HG02623 (cell line): ENCODE measurements around the gene PCDHA9.
"Not testable (repeated sequence)": the region's sequence is repeated elsewhere in the genome, so short reads cannot be mapped to it uniquely, and the experiment has no call there.

Experiments
- ATAC-seq: cut with Tn5 transposase; IDR thresholded peaks from one replicate; pipeline ENCODE4 v1.9.1; 2021; ENCODE audit warnings: moderate library complexity; ENCODE audit not compliant: unreplicated experiment

The PCDHA9 gene, protein sequence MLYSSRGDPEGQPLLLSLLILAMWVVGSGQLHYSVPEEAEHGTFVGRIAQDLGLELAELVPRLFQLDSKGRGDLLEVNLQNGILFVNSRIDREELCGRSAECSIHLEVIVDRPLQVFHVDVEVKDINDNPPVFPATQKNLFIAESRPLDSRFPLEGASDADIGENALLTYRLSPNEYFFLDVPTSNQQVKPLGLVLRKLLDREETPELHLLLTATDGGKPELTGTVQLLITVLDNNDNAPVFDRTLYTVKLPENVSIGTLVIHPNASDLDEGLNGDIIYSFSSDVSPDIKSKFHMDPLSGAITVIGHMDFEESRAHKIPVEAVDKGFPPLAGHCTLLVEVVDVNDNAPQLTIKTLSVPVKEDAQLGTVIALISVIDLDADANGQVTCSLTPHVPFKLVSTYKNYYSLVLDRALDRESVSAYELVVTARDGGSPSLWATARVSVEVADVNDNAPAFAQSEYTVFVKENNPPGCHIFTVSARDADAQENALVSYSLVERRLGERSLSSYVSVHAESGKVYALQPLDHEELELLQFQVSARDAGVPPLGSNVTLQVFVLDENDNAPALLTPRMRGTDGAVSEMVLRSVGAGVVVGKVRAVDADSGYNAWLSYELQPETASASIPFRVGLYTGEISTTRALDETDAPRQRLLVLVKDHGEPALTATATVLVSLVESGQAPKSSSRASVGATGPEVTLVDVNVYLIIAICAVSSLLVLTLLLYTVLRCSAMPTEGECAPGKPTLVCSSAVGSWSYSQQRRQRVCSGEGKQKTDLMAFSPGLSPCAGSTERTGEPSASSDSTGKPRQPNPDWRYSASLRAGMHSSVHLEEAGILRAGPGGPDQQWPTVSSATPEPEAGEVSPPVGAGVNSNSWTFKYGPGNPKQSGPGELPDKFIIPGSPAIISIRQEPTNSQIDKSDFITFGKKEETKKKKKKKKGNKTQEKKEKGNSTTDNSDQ

DNA sequence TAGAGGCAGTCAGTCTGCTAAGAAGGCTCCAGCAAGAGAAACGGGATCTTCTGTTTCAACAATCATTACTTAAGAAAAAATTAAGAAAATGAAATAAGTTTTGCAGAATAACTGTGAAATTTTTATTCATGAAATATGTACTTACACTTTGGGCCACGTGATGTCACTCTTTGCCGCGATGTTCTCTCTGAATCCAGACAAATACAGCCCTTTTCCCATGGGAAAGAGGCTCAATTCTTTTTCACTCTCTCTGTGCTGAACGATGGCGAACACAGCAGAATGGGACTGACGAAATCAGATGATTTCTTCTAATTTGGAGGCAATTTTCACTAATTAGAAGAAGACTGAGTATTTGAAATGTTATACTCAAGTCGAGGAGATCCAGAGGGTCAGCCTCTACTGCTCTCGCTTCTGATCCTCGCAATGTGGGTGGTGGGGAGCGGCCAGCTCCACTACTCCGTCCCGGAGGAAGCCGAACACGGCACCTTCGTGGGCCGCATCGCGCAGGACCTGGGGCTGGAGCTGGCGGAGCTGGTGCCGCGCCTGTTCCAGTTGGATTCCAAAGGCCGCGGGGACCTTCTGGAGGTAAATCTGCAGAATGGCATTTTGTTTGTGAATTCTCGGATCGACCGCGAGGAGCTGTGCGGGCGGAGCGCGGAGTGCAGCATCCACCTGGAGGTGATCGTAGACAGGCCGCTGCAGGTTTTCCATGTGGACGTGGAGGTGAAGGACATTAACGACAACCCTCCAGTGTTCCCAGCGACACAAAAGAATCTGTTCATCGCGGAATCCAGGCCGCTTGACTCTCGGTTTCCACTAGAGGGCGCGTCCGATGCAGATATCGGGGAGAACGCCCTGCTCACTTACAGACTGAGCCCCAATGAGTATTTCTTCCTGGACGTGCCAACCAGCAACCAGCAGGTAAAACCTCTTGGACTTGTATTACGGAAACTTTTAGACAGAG, at the start of gene PCDHA9:
PCDHA9 (plus strand) TSS at position 244 of the 964 bp plus-strand sequence; CDS start at position 358, 114 bp downstream.
- not testable (repeated sequence) for ATAC-seq

- no peak for ATAC-seq
Observed at GRCh38 chr5:140800816-140801493, 47.2 kb upstream of the PCDHA9 start, which contains the start of gene PCDHA3. Gene PCDHA3, plus strand, starts transcription at chr5:140801057.

DNA sequence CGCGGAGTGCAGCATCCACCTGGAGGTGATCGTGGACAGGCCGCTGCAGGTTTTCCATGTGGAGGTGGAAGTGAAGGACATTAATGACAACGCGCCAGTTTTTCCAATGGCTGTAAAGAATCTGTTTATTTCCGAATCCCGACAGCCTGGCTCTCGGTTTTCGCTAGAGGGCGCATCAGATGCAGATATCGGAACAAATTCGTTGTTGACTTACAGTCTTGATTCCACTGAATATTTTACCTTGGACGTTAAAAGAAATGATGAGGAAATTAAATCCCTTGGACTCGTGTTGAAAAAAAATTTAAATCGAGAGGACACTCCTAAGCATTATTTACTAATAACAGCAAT, 46.7 kb upstream of the PCDHA9 start:
- ATAC-seq, result no peak

GRCh38 chr5:140802381-140802780, 45.8 kb upstream of the PCDHA9 start:
- ATAC-seq, result not testable (repeated sequence)

DNA sequence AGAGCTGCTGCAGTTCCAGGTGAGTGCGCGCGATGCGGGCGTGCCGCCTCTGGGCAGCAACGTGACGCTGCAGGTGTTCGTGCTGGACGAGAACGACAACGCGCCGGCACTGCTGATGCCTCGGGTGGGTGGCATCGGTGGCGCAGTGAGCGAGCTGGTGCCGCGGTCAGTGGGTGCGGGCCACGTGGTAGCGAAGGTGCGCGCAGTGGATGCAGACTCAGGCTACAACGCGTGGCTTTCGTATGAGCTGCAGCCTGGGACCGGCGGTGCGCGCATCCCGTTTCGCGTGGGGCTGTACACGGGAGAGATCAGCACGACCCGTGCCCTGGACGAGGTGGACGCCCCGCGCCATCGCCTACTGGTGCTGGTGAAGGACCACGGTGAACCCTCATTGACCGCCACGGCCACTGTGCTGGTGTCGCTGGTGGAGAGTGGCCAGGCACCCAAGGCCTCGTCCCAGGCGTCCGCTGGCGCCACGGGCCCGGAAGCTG, 45.4 kb upstream of the PCDHA9 start:
- ATAC-seq, result no peak

- ATAC-seq, result no peak
Observed at GRCh38 chr5:140806834-140807775, 41.1 kb upstream of the PCDHA9 start, which contains the start of gene PCDHA4. Gene PCDHA4, plus strand, starts transcription at chr5:140807068.

- ATAC-seq, result not testable (repeated sequence)
Observed at GRCh38 chr5:140808241-140808888, 39.8 kb upstream of the PCDHA9 start.

GRCh38 chr5:140808889-140809291, 39.3 kb upstream of the PCDHA9 start:
- no peak for ATAC-seq

DNA sequence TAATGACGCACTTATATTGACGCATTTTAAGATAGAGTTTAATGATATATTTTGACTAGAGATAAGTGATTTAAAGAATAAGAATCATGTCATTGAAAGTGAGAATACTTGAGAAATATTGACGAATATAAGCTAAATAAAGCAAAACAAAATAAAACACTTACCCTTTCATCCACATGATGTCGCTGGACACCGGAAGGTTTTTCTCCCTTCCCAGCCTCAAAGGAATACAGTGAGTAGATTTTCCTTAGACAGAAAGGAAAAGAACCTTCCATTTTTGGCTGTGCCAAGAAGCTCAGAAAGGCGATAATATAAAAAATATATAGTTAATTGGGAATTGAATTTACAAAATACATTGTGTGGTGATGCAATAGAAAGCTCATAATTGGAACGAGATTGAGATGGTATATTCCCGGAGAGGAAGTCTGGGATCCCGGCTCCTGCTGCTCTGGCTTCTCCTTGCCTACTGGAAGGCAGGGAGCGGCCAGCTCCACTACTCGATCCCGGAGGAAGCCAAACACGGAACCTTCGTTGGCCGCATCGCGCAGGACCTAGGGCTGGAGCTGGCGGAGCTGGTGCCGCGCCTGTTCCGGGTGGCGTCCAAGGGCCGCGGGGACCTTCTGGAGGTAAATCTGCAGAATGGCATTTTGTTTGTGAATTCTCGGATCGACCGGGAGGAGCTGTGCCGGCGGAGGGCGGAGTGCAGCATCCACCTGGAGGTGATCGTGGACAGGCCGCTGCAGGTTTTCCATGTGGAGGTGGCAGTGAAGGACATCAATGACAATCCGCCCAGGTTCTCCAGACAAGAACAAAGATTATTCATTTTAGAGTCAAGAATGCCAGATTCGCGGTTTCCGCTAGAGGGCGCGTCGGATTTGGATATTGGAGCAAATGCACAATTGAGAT, 26.6 kb upstream of the PCDHA9 start, which contains the start of gene PCDHA5:
PCDHA5 (plus strand) TSS at position 239 of the 906 bp plus-strand sequence.
- no peak for ATAC-seq

- no peak for ATAC-seq
Observed at GRCh38 chr5:140822281-140822629, 25.9 kb upstream of the PCDHA9 start.

- not testable (repeated sequence) for ATAC-seq
Observed at GRCh38 chr5:140822969-140823368, 25.2 kb upstream of the PCDHA9 start.

- ATAC-seq, result no peak
Observed at GRCh38 chr5:140823475-140823874, 24.7 kb upstream of the PCDHA9 start.

GRCh38 chr5:140827704-140828361, 20.3 kb upstream of the PCDHA9 start, which contains the start of gene PCDHA6:
Gene PCDHA6, plus strand, starts transcription at chr5:140827960. Its CDS starts 132 bp downstream, at chr5:140828092.
- ATAC-seq, result no peak

DNA sequence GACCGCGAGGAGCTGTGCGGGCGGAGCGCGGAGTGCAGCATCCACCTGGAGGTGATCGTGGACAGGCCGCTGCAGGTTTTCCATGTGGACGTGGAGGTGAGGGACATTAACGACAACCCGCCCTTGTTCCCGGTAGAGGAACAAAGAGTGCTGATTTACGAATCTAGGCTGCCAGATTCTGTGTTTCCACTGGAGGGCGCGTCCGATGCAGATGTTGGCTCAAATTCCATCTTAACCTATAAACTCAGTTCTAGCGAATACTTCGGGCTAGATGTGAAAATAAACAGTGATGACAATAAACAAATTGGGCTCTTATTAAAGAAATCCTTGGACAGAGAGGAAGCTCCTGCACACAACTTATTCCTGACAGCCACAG, 19.8 kb upstream of the PCDHA9 start:
- no peak for ATAC-seq

DNA sequence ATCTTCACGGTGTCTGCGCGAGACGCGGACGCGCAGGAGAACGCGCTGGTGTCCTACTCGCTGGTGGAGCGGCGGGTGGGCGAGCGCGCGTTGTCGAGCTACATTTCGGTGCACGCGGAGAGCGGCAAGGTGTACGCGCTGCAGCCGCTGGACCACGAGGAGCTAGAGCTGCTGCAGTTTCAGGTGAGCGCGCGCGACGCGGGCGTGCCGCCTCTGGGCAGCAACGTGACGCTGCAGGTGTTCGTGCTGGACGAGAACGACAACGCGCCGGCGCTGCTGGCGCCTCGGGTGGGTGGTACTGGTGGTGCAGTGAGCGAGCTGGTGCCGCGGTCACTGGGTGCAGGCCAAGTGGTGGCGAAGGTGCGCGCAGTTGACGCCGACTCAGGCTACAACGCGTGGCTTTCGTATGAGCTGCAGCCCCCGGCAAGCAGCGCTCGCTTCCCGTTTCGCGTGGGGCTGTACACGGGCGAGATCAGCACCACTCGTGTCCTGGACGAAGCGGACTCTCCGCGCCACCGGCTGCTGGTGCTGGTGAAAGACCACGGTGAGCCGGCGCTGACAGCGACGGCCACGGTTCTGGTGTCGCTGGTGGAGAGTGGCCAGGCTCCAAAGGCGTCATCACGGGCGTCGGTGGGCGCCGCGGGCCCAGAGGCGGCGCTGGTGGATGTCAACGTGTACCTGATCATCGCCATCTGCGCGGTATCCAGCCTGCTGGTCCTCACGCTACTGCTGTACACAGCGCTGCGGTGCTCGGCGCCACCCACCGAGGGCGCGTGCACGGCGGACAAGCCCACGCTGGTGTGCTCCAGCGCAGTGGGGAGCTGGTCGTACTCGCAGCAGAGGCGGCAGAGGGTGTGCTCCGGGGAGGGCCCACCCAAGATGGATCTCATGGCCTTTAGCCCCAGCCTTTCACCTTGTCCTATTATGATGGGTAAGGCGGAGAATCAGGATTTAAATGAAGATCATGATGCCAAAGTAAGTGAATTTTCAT, 18.4 kb upstream of the PCDHA9 start:
- ATAC-seq, result not testable (repeated sequence)
